ENCODE data around the gene TSPAN9. TPM values are rescaled to one million over a fixed set of nuclear protein-coding genes. Genes with fewer than 3 reads are reported as not detected.

TSPAN9 gene
- polyA plus RNA-seq, 1 donor (not counting 4 experiments of a cell fraction or from before 2014, with no cell fraction given), result 27.5 TPM

DNA sequence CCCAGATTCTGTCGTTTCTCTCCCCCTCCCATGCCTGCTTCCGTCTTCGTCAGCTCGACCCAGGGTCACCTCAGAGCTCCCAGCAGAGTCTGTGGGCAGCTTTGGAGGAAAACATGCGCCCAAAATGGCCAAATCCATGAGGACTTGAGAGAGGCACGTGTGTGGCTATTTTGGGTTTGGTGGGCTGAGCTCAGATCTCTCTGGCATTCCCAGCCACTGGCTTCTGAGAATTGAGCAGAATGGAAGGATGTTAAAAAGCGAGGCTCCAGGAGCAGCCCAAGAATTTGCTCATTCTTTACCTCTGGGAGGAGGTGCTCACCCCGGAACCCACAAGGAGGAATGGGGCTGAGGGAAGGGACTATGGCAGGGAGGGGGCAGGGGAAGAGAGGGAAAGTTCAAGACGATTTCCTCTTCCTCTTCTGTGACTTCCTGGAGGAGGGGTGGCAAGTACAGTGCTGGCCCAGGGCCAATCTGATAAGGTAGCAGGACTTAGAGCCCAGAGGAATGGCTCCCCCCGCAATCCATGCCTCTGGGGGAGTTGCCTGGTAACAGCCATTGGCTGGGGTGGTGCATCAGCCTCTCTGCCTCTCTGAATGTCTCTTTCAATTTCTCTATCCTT, 20.1 kb downstream of the TSPAN9 start:
- no peaks in the 10 kb centered on the region for H3K9me3 ChIP-seq (ENCODE audit: control insufficient read depth, low read depth, low read length)
- H3K79me2 ChIP-seq (ENCODE audit: control insufficient read depth, insufficient read depth, low read length), result peaks cover 8% of the 10 kb centered on the region
- H3K4me2 ChIP-seq (ENCODE audit: control insufficient read depth, extremely low read depth, insufficient read depth, low read depth, low read length), result peak overlapping the region; percentile 15
- peak overlapping the region in 1 of 3 experiments; percentile 1 for H3K4me3 ChIP-seq (ENCODE audit: control insufficient read depth in 2 of 3, extremely low read depth in 1 of 3, insufficient read depth in 2 of 3, low read depth in 1 of 3, low read length in 3 of 3)
- dilution Hi-C loops (cut with MboI; ENCODE audit: extremely low pct_ligation_motif_present, low sequenced_read_pairs), result no loop called here
- no peak overlapping the region for H3K9ac ChIP-seq (ENCODE audit: control insufficient read depth, extremely low read depth, insufficient read depth, low read length)
- no peaks in the 10 kb centered on the region for H3K27me3 ChIP-seq (ENCODE audit: control insufficient read depth, extremely low read depth, insufficient read depth, low read length)
- DNase-seq (ENCODE audit: low read depth, low spot score) (no peak), FAIRE-seq (peak; percentile 90)
- H2AFZ ChIP-seq (ENCODE audit: control insufficient read depth, low read length), result no peak overlapping the region
- TF ChIP-seq EZH2 (IDR thresholded peaks at IDR 0.05; ENCODE audit: low read length), result no peak
- TF ChIP-seq, protein P1, sequence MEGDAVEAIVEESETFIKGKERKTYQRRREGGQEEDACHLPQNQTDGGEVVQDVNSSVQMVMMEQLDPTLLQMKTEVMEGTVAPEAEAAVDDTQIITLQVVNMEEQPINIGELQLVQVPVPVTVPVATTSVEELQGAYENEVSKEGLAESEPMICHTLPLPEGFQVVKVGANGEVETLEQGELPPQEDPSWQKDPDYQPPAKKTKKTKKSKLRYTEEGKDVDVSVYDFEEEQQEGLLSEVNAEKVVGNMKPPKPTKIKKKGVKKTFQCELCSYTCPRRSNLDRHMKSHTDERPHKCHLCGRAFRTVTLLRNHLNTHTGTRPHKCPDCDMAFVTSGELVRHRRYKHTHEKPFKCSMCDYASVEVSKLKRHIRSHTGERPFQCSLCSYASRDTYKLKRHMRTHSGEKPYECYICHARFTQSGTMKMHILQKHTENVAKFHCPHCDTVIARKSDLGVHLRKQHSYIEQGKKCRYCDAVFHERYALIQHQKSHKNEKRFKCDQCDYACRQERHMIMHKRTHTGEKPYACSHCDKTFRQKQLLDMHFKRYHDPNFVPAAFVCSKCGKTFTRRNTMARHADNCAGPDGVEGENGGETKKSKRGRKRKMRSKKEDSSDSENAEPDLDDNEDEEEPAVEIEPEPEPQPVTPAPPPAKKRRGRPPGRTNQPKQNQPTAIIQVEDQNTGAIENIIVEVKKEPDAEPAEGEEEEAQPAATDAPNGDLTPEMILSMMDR (optimal IDR thresholded peaks at IDR 0.05 in 1 of 3, IDR thresholded peaks at IDR 0.05 in 1 of 3, conservative IDR thresholded peaks at IDR 0.05 in 1 of 3; ENCODE audit: extremely low read depth in 1 of 3, insufficient read depth in 2 of 3, low read length in 3 of 3), result no peak
- H4K20me1 ChIP-seq (ENCODE audit: control insufficient read depth, extremely low read depth, insufficient read depth, low read length), result no peaks in the 10 kb centered on the region
- peaks cover 0 to 3% of the 10 kb centered on the region in 2 experiments for H3K36me3 ChIP-seq (ENCODE audit: control insufficient read depth in 2 of 2, extremely low read depth in 1 of 2, insufficient read depth in 2 of 2, low read length in 2 of 2)
- H3K27ac ChIP-seq (ENCODE audit: control insufficient read depth, insufficient read depth, low read length), result no peak overlapping the region
- no peaks in the 10 kb centered on the region for H3K9me1 ChIP-seq (ENCODE audit: control insufficient read depth, extremely low read depth, insufficient read depth, low read length)
- peaks cover 30% of the 10 kb centered on the region for H3K4me1 ChIP-seq (ENCODE audit: control insufficient read depth, extremely low read depth, insufficient read depth, low read length)

DNA sequence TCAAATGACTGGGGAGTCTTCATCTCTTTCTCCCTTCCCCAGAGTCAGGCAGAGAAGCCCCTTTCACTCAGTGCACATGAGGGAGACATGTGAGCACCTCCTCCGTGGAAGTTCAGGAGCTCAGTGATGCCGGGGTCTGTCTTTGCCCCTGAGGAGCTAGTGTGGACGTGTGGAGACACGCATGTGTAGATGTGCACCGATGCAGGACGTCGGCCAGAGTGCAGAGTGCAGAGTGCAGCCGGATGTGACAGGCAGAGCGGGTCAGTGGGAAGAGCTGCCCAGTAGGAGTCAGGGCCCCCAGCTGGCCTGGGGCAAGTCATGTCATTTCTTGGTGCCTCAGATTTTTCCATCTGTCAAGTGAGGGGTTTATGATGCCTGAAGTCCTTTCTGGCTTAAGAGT, 20.7 kb downstream of the TSPAN9 start:
- H3K27ac ChIP-seq (ENCODE audit: control insufficient read depth, insufficient read depth, low read length), result no peak overlapping the region
- no peaks in the 10 kb centered on the region for H4K20me1 ChIP-seq (ENCODE audit: control insufficient read depth, extremely low read depth, insufficient read depth, low read length)
- peaks cover 0 to 2% of the 10 kb centered on the region in 2 experiments for H3K36me3 ChIP-seq (ENCODE audit: control insufficient read depth in 2 of 2, extremely low read depth in 1 of 2, insufficient read depth in 2 of 2, low read length in 2 of 2)
- H3K9me1 ChIP-seq (ENCODE audit: control insufficient read depth, extremely low read depth, insufficient read depth, low read length), result no peaks in the 10 kb centered on the region
- TF ChIP-seq EZH2 (IDR thresholded peaks at IDR 0.05; ENCODE audit: low read length), result no peak
- TF ChIP-seq, protein P1 (optimal IDR thresholded peaks at IDR 0.05 in 1 of 3, IDR thresholded peaks at IDR 0.05 in 1 of 3, conservative IDR thresholded peaks at IDR 0.05 in 1 of 3; ENCODE audit: extremely low read depth in 1 of 3, insufficient read depth in 2 of 3, low read length in 3 of 3), result no peak
- peaks cover 30% of the 10 kb centered on the region for H3K4me1 ChIP-seq (ENCODE audit: control insufficient read depth, extremely low read depth, insufficient read depth, low read length)
- FAIRE-seq (peak; percentile 41), DNase-seq (ENCODE audit: low read depth, low spot score) (no peak)
- no peak overlapping the region for H3K9ac ChIP-seq (ENCODE audit: control insufficient read depth, extremely low read depth, insufficient read depth, low read length)
- dilution Hi-C loops (cut with MboI; ENCODE audit: extremely low pct_ligation_motif_present, low sequenced_read_pairs), result no loop called here
- H3K27me3 ChIP-seq (ENCODE audit: control insufficient read depth, extremely low read depth, insufficient read depth, low read length), result no peaks in the 10 kb centered on the region
- H3K9me3 ChIP-seq (ENCODE audit: control insufficient read depth, low read depth, low read length), result no peaks in the 10 kb centered on the region
- peak overlapping the region in 1 of 3 experiments; percentile 1 for H3K4me3 ChIP-seq (ENCODE audit: control insufficient read depth in 2 of 3, extremely low read depth in 1 of 3, insufficient read depth in 2 of 3, low read depth in 1 of 3, low read length in 3 of 3)
- peak overlapping the region; percentile 15 for H3K4me2 ChIP-seq (ENCODE audit: control insufficient read depth, extremely low read depth, insufficient read depth, low read depth, low read length)
- no peak overlapping the region for H2AFZ ChIP-seq (ENCODE audit: control insufficient read depth, low read length)
- peaks cover 8% of the 10 kb centered on the region for H3K79me2 ChIP-seq (ENCODE audit: control insufficient read depth, insufficient read depth, low read length)
